ENCODE data around the gene MRPL16. TPM values are rescaled to one million over a fixed set of nuclear protein-coding genes. Genes with fewer than 3 reads are reported as not detected.
"Not testable (repeated sequence)": the region's sequence is repeated elsewhere in the genome, so short reads cannot be mapped to it uniquely, and the experiment has no call there.

Gene MRPL16
- total RNA-seq, 1 donor from 2014 or later, result 42.0 TPM

- DNase-seq (ENCODE audit: extremely low spot score, unreplicated experiment), result no peak
- H3K27ac Mint-ChIP-seq (ENCODE audit: unreplicated experiment), result no peak overlapping the region
- H3K9me3 Mint-ChIP-seq (ENCODE audit: unreplicated experiment), result no peaks in the 10 kb centered on the region
- peaks cover 38% of the 10 kb centered on the region for H3K27me3 Mint-ChIP-seq (ENCODE audit: unreplicated experiment)
- no peaks in the 10 kb centered on the region for H3K36me3 Mint-ChIP-seq (ENCODE audit: unreplicated experiment)
- H3K4me1 Mint-ChIP-seq (ENCODE audit: unreplicated experiment), result peaks cover 5% of the 10 kb centered on the region
- TF ChIP-seq CTCF (IDR thresholded peaks at IDR 0.05), result no peak
- no peak overlapping the region for H3K4me3 Mint-ChIP-seq (ENCODE audit: unreplicated experiment)
Observed at GRCh38 chr11:59818572-59818971, 8.0 kb upstream of the MRPL16 start.

DNA sequence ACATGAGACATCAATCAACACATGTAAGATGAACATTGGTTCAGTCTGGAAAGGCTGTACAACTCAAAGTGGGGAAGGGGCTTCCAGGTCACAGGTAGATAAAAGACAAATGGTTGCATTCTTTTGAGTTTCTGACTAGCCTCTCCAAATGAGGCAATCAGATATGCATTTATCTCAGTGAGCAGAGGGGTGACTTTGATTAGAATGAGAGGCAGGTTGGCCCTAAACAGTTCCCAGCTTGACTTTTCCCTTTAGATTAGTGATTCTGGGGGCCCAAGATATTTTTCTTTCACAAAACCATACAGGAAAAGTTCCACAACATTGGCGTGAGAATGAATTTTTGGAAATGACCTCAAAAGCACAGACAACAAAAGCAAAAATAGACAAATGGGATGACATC is 5.9 kb upstream of the MRPL16 start:
- not testable (repeated sequence) for H3K9me3 Mint-ChIP-seq (ENCODE audit: unreplicated experiment); H3K4me3 Mint-ChIP-seq (ENCODE audit: unreplicated experiment); H3K36me3 Mint-ChIP-seq (ENCODE audit: unreplicated experiment); DNase-seq (ENCODE audit: extremely low spot score, unreplicated experiment); H3K27ac Mint-ChIP-seq (ENCODE audit: unreplicated experiment); H3K4me1 Mint-ChIP-seq (ENCODE audit: unreplicated experiment)
- H3K27me3 Mint-ChIP-seq (ENCODE audit: unreplicated experiment), result peaks cover 38% of the 10 kb centered on the region

- no peak for DNase-seq (ENCODE audit: extremely low spot score, unreplicated experiment)
- Mint-ChIP-seq H3K36me3 (ENCODE audit: unreplicated experiment) (peaks cover 2% of the 10 kb centered on the region), H3K4me3 (ENCODE audit: unreplicated experiment) (no peak overlapping the region), H3K9me3 (ENCODE audit: unreplicated experiment) (peaks cover 4% of the 10 kb centered on the region), H3K27ac (ENCODE audit: unreplicated experiment) (no peak overlapping the region), H3K27me3 (ENCODE audit: unreplicated experiment) (peaks cover 38% of the 10 kb centered on the region), H3K4me1 (ENCODE audit: unreplicated experiment) (peaks cover 9% of the 10 kb centered on the region)
- TF ChIP-seq CTCF (IDR thresholded peaks at IDR 0.05), result no peak
Observed at GRCh38 chr11:59815754-59816153, 5.2 kb upstream of the MRPL16 start.

DNA sequence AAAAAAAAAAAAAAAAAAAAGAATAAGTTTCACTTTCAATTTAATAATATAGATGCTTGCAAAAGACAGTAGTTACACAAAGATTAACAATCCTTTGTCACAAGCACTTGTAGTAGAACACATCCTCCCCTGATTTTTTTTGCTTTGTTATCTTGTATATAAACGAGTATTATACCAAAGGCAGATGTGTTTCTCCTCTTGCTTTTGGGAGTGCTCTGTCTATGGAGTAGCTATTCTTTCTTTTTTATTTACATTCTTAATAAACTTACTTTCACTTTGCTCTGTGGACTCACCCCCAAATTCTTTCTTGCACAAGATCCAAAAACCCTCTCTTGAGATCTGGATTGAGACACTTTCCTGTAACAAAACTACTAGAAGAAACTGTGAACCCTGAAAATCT is 3.4 kb upstream of the MRPL16 start:
- H3K4me1 Mint-ChIP-seq (ENCODE audit: unreplicated experiment), result peaks cover 19% of the 10 kb centered on the region
- no peak for DNase-seq (ENCODE audit: extremely low spot score, unreplicated experiment)
- H3K36me3 Mint-ChIP-seq (ENCODE audit: unreplicated experiment), result peaks cover 2% of the 10 kb centered on the region
- no peak overlapping the region for H3K27ac Mint-ChIP-seq (ENCODE audit: unreplicated experiment)
- no peak for TF ChIP-seq CTCF (IDR thresholded peaks at IDR 0.05)
- peaks cover 30% of the 10 kb centered on the region for H3K27me3 Mint-ChIP-seq (ENCODE audit: unreplicated experiment)
- peaks cover 4% of the 10 kb centered on the region for H3K9me3 Mint-ChIP-seq (ENCODE audit: unreplicated experiment)
- no peak overlapping the region for H3K4me3 Mint-ChIP-seq (ENCODE audit: unreplicated experiment)

GRCh38 chr11:59813364-59813763 is 2.8 kb upstream of the MRPL16 start:
- no peak for TF ChIP-seq CTCF (IDR thresholded peaks at IDR 0.05)
- no peak overlapping the region for H3K27ac Mint-ChIP-seq (ENCODE audit: unreplicated experiment)
- DNase-seq (ENCODE audit: extremely low spot score, unreplicated experiment), result no peak
- H3K36me3 Mint-ChIP-seq (ENCODE audit: unreplicated experiment), result peaks cover 7% of the 10 kb centered on the region
- H3K27me3 Mint-ChIP-seq (ENCODE audit: unreplicated experiment), result peaks cover 24% of the 10 kb centered on the region
- H3K9me3 Mint-ChIP-seq (ENCODE audit: unreplicated experiment), result peaks cover 4% of the 10 kb centered on the region
- H3K4me1 Mint-ChIP-seq (ENCODE audit: unreplicated experiment), result peaks cover 23% of the 10 kb centered on the region
- no peak overlapping the region for H3K4me3 Mint-ChIP-seq (ENCODE audit: unreplicated experiment)

GRCh38 chr11:59812220-59812619 is 1.6 kb upstream of the MRPL16 start:
- Mint-ChIP-seq H3K4me1 (ENCODE audit: unreplicated experiment) (peaks cover 23% of the 10 kb centered on the region), H3K27me3 (ENCODE audit: unreplicated experiment) (peaks cover 22% of the 10 kb centered on the region), H3K27ac (ENCODE audit: unreplicated experiment) (no peak overlapping the region), H3K9me3 (ENCODE audit: unreplicated experiment) (peaks cover 4% of the 10 kb centered on the region), H3K4me3 (ENCODE audit: unreplicated experiment) (no peak overlapping the region), H3K36me3 (ENCODE audit: unreplicated experiment) (peaks cover 8% of the 10 kb centered on the region)
- no peak for TF ChIP-seq CTCF (IDR thresholded peaks at IDR 0.05)
- no peak for DNase-seq (ENCODE audit: extremely low spot score, unreplicated experiment)

Measured in osteocyte (in vitro differentiated cells).